Fibroblast of mammary gland (primary cell): Measurements from ENCODE around the gene PLXNA4.

Source experiments
- DNase-seq: peaks from one replicate; pipeline ENCODE4 v3.0.0-alpha.2; 2010; ENCODE audit warnings: low read depth
- H3K4me3 ChIP-seq: 2 replicates; pipeline ENCODE4 v1.5.1; 2011; ENCODE audit warnings: low read depth, mild to moderate bottlenecking, low read length, moderate library complexity; ENCODE audit not compliant: control insufficient read depth
- CTCF ChIP-seq: conservative IDR thresholded peaks from 2 replicates; pipeline ENCODE4 v1.5.1; 2011; ENCODE audit warnings: low read depth, low read length, inconsistent platforms; ENCODE audit not compliant: control insufficient read depth, insufficient read depth

PLXNA4 gene

GRCh38 chr7:132551886-132552285 lies 24.4 kb downstream of the PLXNA4 start:
- TF ChIP-seq CTCF = no peak
- no peak for DNase-seq
- H3K4me3 ChIP-seq = no peak overlapping the region

GRCh38 chr7:132551439-132551838 lies 24.8 kb downstream of the PLXNA4 start:
- TF ChIP-seq CTCF = no peak
- H3K4me3 ChIP-seq = no peak overlapping the region
- DNase-seq = no peak

- peak; percentile 78 for DNase-seq
- no peak for TF ChIP-seq CTCF
- no peak overlapping the region for H3K4me3 ChIP-seq
These were observed 27.7 kb downstream of the PLXNA4 start for GRCh38 chr7:132548489-132549078.

GRCh38 chr7:132547821-132548220 lies 28.4 kb downstream of the PLXNA4 start:
- TF ChIP-seq CTCF = no peak
- H3K4me3 ChIP-seq = no peak overlapping the region
- DNase-seq = peak; percentile 12

- TF ChIP-seq CTCF = no peak
- no peak for DNase-seq
- H3K4me3 ChIP-seq = no peak overlapping the region
These were observed 29.7 kb downstream of the PLXNA4 start for GRCh38 chr7:132546366-132547127.

DNA sequence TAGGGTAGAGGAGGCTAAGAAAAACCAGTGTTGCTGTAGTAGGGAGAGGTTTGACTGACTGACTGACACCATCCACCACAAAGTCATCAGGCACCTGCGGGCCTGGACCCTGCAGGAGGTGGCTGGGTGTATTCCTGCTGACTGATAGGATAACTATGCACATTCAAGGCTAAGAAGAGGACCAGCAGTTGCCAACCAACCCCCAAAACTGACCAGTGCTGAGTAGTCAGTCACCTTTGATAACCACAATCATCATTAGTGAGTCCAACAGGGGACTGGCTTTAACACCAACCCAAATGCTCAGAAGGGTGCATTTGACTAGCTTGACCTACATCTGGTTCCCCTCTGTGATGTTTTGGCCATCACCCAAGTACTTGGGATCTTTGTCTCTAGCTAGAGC lies 30.5 kb downstream of the PLXNA4 start:
- peak; percentile 4 for DNase-seq
- no peak overlapping the region for H3K4me3 ChIP-seq
- no peak for TF ChIP-seq CTCF
